B cell (primary cell): ENCODE measurements around the gene DDX10. TPM values are rescaled to one million over a fixed set of nuclear protein-coding genes. Genes with fewer than 3 reads are reported as not detected.

Experiments
- ATAC-seq: fragments of 200-7000 bp; cut with Tn5 transposase; one replicate; pipeline ENCODE4 v1.10.0; 2021; ENCODE audit warnings: low read depth, mild to moderate bottlenecking, moderate number of reproducible peaks, moderate library complexity
- CTCF ChIA-PET: fragments of 350-600 bp; sonication (Branson Sonifier 250); formaldehyde crosslinking; loops from one replicate; lab custom pipeline; 2021; ENCODE audit warnings: antibody characterized with exemption, inconsistent platforms; lab: Charles Lee
- POLR2A ChIA-PET: fragments of 350-600 bp; sonication (Branson Sonifier 250); formaldehyde crosslinking; loops from one replicate; lab custom pipeline; 2021; ENCODE audit warnings: antibody characterized with exemption; lab: Charles Lee
- DNase-seq: peaks from one replicate; pipeline ENCODE4 v3.0.0; 2013
- H2AFZ ChIP-seq: 2 replicates; pipeline ENCODE4 v1.6.1; 2012; ENCODE audit warnings: mild to moderate bottlenecking, low read depth, low read length; ENCODE audit not compliant: insufficient read depth, poor library complexity, severe bottlenecking
- H3K27ac ChIP-seq, 2 donors: 1 replicate in 1 of 2; 2 replicates in 1 of 2; pipeline ENCODE4 v1.5.1; 2012 to 2013; ENCODE audit warnings: low read length in 2 of 2, mild to moderate bottlenecking in 2 of 2, moderate library complexity in 1 of 2
- H3K27me3 ChIP-seq, 4 experiments: fragments of 200-600 bp in 1 of 4; sonication (generic) in 1 of 4; replicated peaks in 1 of 4; 1 replicate in 2 of 4; 2 replicates in 2 of 4; pipeline versions ENCODE4 v1.6.1 to v1.7.0; 2013 to 2016; ENCODE audit warnings: low read length in 3 of 4, mild to moderate bottlenecking in 2 of 4, mixed read lengths in 1 of 4, moderate library complexity in 1 of 4; ENCODE audit not compliant: insufficient read depth in 4 of 4, control insufficient read depth in 3 of 4; ENCODE audit errors: control extremely low read depth in 1 of 4
- H3K36me3 ChIP-seq, 2 experiments: replicated peaks in 1 of 2; 1 replicate in 1 of 2; 2 replicates in 1 of 2; pipeline versions ENCODE4 v1.6.1 to v1.7.1; 2013; ENCODE audit warnings: low read length in 1 of 2; ENCODE audit not compliant: insufficient read depth in 2 of 2, control insufficient read depth in 1 of 2; ENCODE audit errors: control extremely low read depth in 1 of 2, extremely low read depth in 1 of 2
- H3K4me1 ChIP-seq, 2 donors: fragments of 200-600 bp in 1 of 2; sonication (generic) in 1 of 2; 1 replicate in 1 of 2; 2 replicates in 1 of 2; pipeline versions ENCODE4 v1.5.1 to v1.6.1; 2013 to 2017; ENCODE audit warnings: low read length in 2 of 2; ENCODE audit not compliant: control insufficient read depth in 2 of 2, insufficient read depth in 2 of 2
- H3K4me2 ChIP-seq: replicated peaks from 2 replicates; pipeline ENCODE3; 2012; ENCODE audit warnings: mild to moderate bottlenecking, low read depth, low read length; ENCODE audit not compliant: poor library complexity, severe bottlenecking
- H3K4me3 ChIP-seq, 5 experiments: fragments of 200-600 bp in 1 of 5; sonication (generic) in 1 of 5; 1 replicate in 3 of 5; 2 replicates in 2 of 5; pipeline versions ENCODE4 v1.5.1 to v1.7.0; 2011 to 2016; ENCODE audit warnings: low read length in 4 of 5, mild to moderate bottlenecking in 4 of 5, low read depth in 2 of 5, control low read depth in 1 of 5, moderate library complexity in 1 of 5; ENCODE audit not compliant: insufficient read depth in 1 of 5; ENCODE audit errors: control extremely low read depth in 1 of 5, extremely low read depth in 1 of 5
- H3K79me2 ChIP-seq: fragments of 200-600 bp; sonication (generic); one replicate; pipeline ENCODE4 v1.6.0; 2016; ENCODE audit warnings: low read length; ENCODE audit not compliant: control insufficient read depth, insufficient read depth
- H3K9ac ChIP-seq: fragments of 200-600 bp; sonication (generic); 2 replicates; pipeline ENCODE4 v1.6.1; 2017; ENCODE audit warnings: mild to moderate bottlenecking, low read length, moderate library complexity
- H3K9me3 ChIP-seq, 3 donors: one replicate each; pipeline versions ENCODE4 v1.6.1 to v1.7.1; 2013; ENCODE audit warnings: low read length in 2 of 3; ENCODE audit not compliant: control insufficient read depth in 2 of 3, insufficient read depth in 1 of 3; ENCODE audit errors: control extremely low read depth in 1 of 3
- H4K20me1 ChIP-seq: 2 replicates; pipeline ENCODE4 v1.6.0; 2012; ENCODE audit warnings: mild to moderate bottlenecking, low read length; ENCODE audit not compliant: insufficient read depth, control insufficient read depth, poor library complexity, severe bottlenecking
- H3K27ac Mint-ChIP-seq: one replicate; pipeline ENCODE4 v1.8.0; 2021; ENCODE audit warnings: mixed read lengths
- H3K27me3 Mint-ChIP-seq: one replicate; pipeline ENCODE4 v1.8.0; 2021; ENCODE audit warnings: mixed read lengths
- H3K4me1 Mint-ChIP-seq: one replicate; pipeline ENCODE4 v1.8.0; 2021; ENCODE audit warnings: mixed read lengths
- H3K4me3 Mint-ChIP-seq: one replicate; pipeline ENCODE4 v1.8.0; 2021; ENCODE audit warnings: mixed read lengths
- H3K9me3 Mint-ChIP-seq: one replicate; pipeline ENCODE4 v1.8.0; 2022; ENCODE audit warnings: mixed read lengths; ENCODE audit not compliant: insufficient read depth
- CTCF ChIP-seq: fragments of 200-600 bp; IDR thresholded peaks from one replicate; pipeline ENCODE4 v1.8.0; 2022; ENCODE audit warnings: antibody characterized with exemption, mild to moderate bottlenecking
- EZH2 ChIP-seq: IDR thresholded peaks from 2 replicates; pipeline ENCODE4 v1.6.1; 2012; ENCODE audit warnings: borderline replicate concordance, low read depth, mild to moderate bottlenecking, moderate library complexity, low read length; ENCODE audit not compliant: insufficient read depth, poor library complexity, severe bottlenecking
- WGBS: methylation state at CpG from one replicate; pipeline ENCODE4 v1.1.5; 2013; ENCODE audit warnings: missing lambda C conversion rate; ENCODE audit not compliant: insufficient coverage; 5-methylcytosine and 5-hydroxymethylcytosine counted together
- intact Hi-C: fragments of 100-400 bp; cut with micrococcal nuclease; formaldehyde crosslinking; loops from one replicate; pipeline ENCODE4 v1.10.0; 2022
- polyA plus RNA-seq: library from polyadenylated mRNA; depleted of rRNA; stranded (reverse); fragments of >200 nt; gene quantifications from 2 replicates; pipeline ENCODE4 v1.2.3, GENCODE V29; 2012
- total RNA-seq, 2 donors: library from RNA; stranded (reverse); fragments of 120-200 nt in 1 of 2; gene quantifications; 1 replicate in 1 of 2; 2 replicates in 1 of 2; pipeline versions ENCODE4 v1.2.3 to v1.2.4, GENCODE V29; 2013 to 2022

The DDX10 gene
- total and polyA plus RNA-seq, 2 donors (not counting 1 experiment from before 2014, with no cell fraction given) = 15.6 to 30.6 TPM

- peaks cover 0 to 3% of the 10 kb centered on the region in 2 experiments for H3K36me3 ChIP-seq
- ChIA-PET CTCF (interaction anchor here (0.6 to 0.8 kb wide), 2 partner anchors 10 to 640 kb away, joined by 3 read pairs; no protein-coding TSS in a partner anchor), POLR2A (no interaction called here)
- no peak overlapping the region for H3K4me2 ChIP-seq
- no peak for DNase-seq
- no peak overlapping the region for H3K9ac ChIP-seq
- H3K4me3 Mint-ChIP-seq = no peak overlapping the region
- H3K9me3 Mint-ChIP-seq = no peaks in the 10 kb centered on the region
- H3K4me3 ChIP-seq = no peak overlapping the region
- WGBS = 100% methylated on average over 1 of the region's 1 CpG
- no peak overlapping the region for H3K27ac ChIP-seq
- H3K4me1 ChIP-seq = peaks cover 16 to 17% of the 10 kb centered on the region in 2 donors
- no peaks in the 10 kb centered on the region for H4K20me1 ChIP-seq
- no peak overlapping the region for H2AFZ ChIP-seq
- no peaks in the 10 kb centered on the region for H3K27me3 Mint-ChIP-seq
- H3K27me3 ChIP-seq = no peaks in the 10 kb centered on the region
- no peaks in the 10 kb centered on the region for H3K9me3 ChIP-seq
- ATAC-seq = no peak
- peak overlapping the region; percentile 74 for H3K27ac Mint-ChIP-seq
- intact Hi-C loops = no loop called here
- H3K4me1 Mint-ChIP-seq = peaks cover 24% of the 10 kb centered on the region
- peaks cover 7% of the 10 kb centered on the region for H3K79me2 ChIP-seq
- TF ChIP-seq EZH2 (no peak), CTCF (no peak)
Measured at GRCh38 chr11:108852701-108853100, 187.8 kb downstream of the DDX10 start.

DNA sequence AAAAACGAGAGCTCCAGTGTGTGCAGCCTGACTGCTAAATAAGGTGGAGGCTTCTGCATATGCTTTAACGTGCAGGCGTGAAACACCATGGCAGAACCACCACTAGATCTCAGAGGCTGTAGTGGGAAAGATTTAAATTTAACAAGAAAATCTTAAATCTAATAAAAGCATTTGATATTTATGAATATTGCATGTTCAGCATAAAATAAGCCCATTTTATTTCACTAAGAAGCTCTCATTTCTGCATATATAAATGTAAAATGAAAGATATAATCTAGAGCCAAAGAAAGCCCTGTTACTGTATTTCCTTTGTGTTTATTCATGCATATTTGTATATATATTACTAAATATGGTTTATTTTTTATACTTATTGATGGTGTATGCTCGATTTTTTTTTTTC lies 188.3 kb downstream of the DDX10 start:
- no peak overlapping the region for H2AFZ ChIP-seq
- POLR2A ChIA-PET = no interaction called here
- H3K79me2 ChIP-seq = peaks cover 7% of the 10 kb centered on the region
- H3K9ac ChIP-seq = no peak overlapping the region
- H3K4me3 ChIP-seq = no peak overlapping the region
- peaks cover 0 to 3% of the 10 kb centered on the region in 2 experiments for H3K36me3 ChIP-seq
- Mint-ChIP-seq H3K27ac (no peak overlapping the region), H3K4me3 (no peak overlapping the region), H3K27me3 (no peaks in the 10 kb centered on the region), H3K4me1 (peaks cover 24% of the 10 kb centered on the region), H3K9me3 (no peaks in the 10 kb centered on the region)
- ATAC-seq (no peak), DNase-seq (no peak)
- H3K27ac ChIP-seq = peak overlapping the region in 1 of 2 donors; percentile 88
- CTCF ChIA-PET = interaction anchor here (0.8 kb wide), 1 partner anchor 11 kb away, joined by 3 read pairs; no protein-coding TSS in a partner anchor
- intact Hi-C loops = no loop called here
- H3K4me1 ChIP-seq = peaks cover 16 to 17% of the 10 kb centered on the region in 2 donors
- TF ChIP-seq CTCF (no peak), EZH2 (no peak)
- no peak overlapping the region for H3K4me2 ChIP-seq
- no CpG with 5 or more reads among the region's 4 CpGs for WGBS
- H3K27me3 ChIP-seq = no peaks in the 10 kb centered on the region
- no peaks in the 10 kb centered on the region for H3K9me3 ChIP-seq
- H4K20me1 ChIP-seq = no peaks in the 10 kb centered on the region
